A204.1 (cell line): ENCODE results near the gene FERMT2.

Experiments used
- FAIRE-seq: peaks from 2 replicates; lab custom pipeline; 2012; peaks lifted over from hg19 to GRCh38; lab: Jason Lieb, UNC

Gene FERMT2

DNA sequence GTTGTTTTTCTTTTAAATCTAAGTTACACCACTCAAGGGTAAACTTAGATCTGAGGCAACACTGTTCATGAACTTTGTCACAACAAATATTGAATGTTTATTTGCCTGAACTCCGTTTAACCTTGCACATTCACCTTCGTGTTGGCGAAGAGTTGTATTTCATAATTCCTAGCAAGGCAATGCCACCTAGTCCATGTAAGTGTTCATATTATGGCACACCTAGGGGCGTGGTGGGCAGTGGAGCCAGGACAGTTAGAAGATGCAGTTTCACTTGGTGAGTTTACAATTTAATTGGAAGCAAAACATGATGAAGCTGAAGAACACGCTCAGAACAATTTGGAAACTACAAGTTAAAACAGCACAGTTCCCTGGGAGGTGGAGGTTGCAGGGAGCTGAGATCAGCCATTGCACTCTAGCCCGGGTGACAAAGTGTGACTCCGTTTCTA, 129.0 kb downstream of the FERMT2 start:
- FAIRE-seq, result no peak

DNA sequence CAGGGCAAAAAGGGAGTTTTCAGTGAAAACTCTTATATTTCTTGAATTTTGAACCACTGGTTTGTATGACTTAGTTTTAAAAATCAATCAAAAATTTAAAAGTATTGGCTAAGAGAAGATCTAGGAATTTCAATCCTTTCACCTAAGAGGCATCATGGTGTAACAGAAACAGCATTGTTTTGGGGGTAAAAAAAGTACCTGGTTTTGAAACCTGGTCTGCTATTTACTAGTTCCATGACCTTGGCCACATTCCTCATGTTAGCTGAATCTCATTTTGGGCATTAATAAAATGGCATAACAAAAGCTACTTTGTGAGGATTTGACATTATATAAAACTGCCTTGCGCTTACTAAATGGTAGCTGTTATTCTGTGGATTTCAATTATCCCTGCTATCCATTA, 142.7 kb downstream of the FERMT2 start:
- FAIRE-seq, result no peak
